T-helper 2 cell treated with Interferon-gamma antibody and Interleukin-4, amounts not matched to agents 100 ng/mL and 5 ng/mL, for 36 hours (primary cell): ENCODE results near the gene PADI6. TPM values are rescaled to one million over a fixed set of nuclear protein-coding genes. Genes with fewer than 3 reads are reported as not detected.
"Not testable (repeated sequence)": the region's sequence is repeated elsewhere in the genome, so short reads cannot be mapped to it uniquely, and the experiment has no call there.

ENCODE experiments used
- intact Hi-C: fragments of 100-400 bp; cut with micrococcal nuclease; formaldehyde crosslinking; loops from one replicate; pipeline ENCODE4 v1.15.1; 2023
- total RNA-seq: library from RNA; stranded (reverse); gene quantifications from 2 replicates; pipeline ENCODE4 v1.2.3, GENCODE V29; 2022

The PADI6 gene
- total RNA-seq = not detected in 2 replicates

DNA sequence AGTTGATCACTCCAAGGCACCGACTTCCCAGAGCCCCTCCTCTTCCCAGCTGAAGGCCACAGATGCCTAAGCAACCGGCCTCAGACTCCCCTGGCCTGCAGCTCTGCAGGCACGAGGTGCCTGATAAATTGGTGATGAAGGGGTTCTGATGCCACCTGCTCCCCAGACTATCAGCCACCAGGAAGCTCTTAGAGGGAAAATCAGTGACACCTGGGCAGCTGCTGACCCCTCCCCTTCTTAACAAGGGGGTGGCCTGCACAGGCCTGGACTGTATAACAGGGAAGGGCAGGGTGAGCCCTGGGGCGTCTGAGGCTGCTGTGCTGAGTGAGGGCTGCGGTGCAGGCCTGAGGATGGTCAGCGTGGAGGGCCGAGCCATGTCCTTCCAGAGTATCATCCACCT is at the start of gene PADI6:
Gene PADI6, plus strand, starts transcription at position 301 of the 400 bp plus-strand sequence. Its CDS starts 50 bp downstream, at position 351.
- intact Hi-C loops = no loop called here

DNA sequence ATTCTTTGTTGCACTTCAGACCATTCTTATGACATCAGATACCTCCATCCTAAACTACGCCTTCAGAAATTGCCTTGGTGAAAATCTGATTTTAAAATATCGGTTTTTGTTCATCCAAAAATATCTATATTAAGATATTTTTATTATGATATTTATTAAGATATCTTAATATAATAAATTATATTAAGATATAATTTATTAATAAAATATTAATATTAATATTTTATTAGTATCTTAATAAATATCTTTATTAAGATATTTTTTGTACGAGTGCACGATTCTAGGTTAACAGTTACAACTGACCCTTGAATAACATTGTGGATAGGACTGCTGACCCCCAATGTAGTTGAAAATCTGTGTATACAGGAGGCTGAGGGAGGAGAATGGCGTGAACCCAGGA is 43.1 kb upstream of the PADI6 start:
- intact Hi-C loops = no loop called here

DNA sequence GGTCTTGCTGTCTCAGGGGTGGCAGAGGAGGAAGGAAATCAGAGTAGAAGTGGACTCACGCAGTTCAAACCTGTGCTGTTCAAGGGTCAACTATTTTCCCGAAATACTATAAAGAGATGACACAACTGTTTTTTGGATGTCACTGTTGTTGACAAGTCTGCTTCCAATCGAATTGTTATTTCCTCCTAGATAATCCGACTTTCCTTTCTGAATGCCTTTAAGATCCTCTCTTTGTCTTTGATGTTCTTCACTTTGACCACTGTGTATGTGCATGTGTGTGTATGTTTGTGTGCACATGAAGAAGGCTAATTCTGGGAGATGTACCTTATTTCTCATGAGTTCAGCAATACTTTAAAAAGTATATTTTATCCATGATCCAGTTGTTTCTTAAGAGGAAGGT is 42.4 kb upstream of the PADI6 start:
- intact Hi-C loops = no loop called here

DNA sequence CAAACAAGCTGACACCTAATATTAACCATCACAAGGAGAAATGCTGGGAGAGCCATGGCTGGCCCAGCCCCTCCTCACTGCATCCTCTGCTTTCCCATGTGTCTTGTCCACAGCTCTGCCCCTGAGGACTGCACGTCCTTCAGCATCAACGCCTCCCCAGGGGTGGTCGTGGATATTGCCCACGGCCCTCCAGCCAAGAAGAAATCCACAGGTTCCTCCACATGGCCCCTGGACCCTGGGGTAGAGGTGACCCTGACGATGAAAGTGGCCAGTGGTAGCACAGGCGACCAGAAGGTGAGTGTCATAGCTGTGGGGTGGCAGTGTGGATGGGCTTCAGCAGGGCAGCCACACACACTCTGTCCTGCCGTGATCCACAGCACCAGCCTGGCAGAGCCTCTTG is 41.1 kb upstream of the PADI6 start:
- intact Hi-C loops = no loop called here

DNA sequence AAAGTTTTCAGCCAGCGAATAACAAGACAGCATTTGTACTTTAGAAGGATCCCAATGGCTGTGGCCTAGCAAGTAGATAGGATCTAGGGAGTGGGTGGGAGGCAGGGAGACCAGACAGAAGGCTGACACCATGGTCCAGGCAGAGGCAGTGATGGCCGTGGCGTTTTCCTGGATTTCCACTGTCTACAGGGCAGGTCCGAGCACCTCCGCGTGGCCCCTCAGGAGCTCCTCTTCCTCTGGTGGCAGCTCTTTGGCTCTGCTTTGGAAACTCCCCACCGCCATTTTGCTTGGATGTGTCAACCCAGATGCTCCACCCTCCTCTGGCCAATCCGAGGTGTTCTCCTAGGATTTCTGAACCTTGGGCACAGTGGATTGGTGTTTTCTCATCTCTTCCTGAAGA is 38.9 kb upstream of the PADI6 start:
- intact Hi-C loops = no loop called here

DNA sequence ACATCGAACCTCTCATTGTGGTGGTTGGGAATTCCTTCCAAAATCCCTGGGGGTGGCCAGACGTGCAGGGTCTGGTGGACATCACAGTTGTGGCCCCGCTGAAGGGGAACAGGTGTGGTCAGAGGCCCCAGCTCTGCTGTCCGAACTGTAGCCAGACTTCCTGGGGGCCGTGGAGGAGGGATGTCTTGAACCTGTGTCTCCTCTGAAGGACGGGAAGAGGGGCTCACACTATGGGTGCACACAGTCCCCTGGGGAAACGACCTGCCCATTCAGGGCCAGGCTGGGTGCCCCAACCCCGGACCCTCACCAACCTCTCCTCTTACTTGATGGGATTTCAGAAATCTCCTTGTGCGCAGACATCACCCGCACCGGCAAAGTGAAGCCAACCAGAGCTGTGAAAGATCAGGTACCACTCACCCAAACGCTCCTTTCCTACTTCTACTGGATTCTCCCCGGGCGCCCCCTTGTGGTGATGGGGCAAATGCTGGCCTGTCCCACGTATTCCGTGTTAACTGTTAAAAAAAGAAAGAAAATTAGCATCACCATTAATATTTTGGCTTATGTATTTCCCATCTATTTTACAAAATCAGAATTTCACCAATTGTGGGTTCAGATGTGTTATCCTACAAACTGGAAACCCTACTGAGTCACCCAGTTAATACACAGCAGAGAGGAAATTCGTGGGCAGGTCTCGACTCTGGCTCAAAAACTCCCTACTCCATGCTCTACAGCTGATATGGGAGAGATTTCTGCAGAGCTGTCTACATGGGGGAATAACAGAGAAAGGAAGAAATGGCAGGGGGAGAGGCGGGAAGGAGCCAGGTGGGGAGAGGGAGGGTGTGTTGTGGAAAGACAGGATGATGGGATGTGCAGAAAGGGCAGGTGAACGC is 35.9 kb upstream of the PADI6 start:
- intact Hi-C loops = no loop called here

DNA sequence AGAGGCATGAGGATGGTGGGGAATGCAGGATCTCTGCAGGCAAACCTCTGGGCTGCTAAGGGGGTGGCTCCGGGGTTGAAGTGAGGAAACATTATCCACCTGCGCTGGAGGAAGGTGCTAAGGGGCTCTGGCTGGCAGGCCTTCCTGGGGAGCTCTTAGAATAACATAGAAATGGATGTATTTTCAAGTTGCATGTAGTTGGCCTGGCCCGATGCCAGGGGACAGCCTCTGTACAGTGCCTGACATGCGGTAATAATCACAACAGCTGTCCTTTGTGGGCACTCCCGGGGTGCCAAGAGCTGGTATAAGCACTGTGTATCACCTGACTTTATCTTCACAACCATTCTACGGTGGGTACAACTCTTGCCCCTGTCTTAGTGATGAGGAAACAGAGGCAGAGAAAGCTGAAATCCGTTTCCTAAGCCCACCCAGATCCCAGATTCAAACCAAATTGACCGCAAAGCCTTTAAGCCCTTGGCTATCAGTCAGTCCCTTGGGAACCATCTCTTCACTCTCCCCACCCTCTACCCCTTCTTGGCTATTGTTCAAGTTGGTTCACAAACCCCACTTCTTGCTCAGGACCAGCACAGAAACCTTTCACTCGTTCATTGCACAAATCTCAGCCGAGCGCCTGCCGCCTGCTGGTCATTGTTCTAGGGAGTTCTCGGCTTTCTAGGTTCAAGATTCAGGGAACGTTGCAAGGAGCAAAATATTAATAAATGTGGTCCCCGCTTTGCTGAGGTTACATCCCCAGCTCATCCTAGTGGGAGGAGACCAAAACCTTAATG is 33.1 kb upstream of the PADI6 start:
- intact Hi-C loops = no loop called here

DNA sequence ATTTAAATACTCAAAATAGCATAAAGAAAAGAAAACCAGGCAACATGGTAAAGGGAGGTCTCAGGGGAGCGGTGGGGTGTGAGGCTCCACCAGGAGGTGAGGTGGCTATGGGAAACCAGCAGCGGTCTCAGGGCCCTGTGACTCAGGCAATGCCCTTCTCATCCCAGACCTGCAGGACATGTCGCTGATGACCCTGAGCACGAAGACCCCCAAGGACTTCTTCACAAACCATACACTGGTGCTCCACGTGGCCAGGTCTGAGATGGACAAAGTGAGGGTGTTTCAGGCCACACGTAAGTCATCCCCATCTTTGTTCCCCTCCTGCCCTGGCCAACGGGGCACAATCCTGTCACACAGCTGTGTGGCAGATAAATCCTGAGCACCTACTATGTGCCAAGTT is 32.5 kb upstream of the PADI6 start:
- intact Hi-C loops = no loop called here

DNA sequence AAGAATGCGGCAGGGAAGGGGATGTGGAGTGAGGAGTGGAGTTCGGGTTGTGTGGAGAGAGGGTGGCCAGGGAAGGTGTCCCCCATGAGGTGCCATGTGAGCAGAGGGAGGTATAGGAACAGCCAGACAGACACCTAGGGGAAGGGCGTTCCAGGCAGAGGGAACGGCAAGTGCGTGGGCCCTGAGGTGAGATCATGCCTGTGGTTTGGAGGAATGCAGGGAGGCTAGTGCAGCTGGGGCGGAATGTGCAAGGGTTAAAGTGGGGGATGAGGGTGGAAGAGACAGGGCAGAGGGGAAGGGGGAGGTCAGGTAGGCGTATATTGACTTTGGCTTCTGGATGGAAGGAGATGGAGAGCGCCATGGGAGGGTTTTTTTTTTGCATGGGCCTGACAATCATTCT is 31.6 kb upstream of the PADI6 start:
- intact Hi-C loops = no loop called here

DNA sequence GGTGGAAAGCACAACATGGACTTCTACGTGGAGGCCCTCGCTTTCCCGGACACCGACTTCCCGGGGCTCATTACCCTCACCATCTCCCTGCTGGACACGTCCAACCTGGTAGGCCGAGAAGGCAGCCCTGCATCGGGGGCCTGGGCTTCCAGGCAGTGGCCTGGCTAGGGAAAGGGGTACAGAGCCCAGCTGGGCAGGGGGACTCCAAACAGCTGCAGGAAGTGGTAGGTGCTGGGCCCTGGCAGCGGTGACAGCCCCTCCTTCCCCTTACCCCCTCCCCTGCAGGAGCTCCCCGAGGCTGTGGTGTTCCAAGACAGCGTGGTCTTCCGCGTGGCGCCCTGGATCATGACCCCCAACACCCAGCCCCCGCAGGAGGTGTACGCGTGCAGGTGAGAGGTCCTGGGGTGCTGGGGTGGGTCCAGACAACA is 30.0 kb upstream of the PADI6 start:
- intact Hi-C loops = no loop called here

DNA sequence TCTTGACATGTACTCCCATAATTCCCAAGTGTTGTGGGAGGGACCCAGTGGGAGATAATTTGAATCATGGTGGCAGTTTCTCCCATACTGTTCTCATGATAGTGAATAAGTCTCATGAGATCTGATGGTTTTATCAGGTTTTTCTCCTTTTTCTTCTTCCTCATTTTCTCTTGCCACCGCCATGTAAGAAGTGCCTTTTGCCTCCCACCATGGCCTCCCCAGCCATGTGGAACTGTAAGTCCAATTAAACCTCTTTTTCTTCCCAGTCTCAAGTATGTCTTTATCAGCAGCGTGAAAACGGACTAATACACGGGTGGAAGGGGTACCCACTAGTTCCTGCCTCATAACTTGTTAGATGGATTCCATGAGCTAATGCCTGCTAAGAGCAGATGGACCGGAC is 26.5 kb upstream of the PADI6 start:
- intact Hi-C loops = not testable (repeated sequence)

DNA sequence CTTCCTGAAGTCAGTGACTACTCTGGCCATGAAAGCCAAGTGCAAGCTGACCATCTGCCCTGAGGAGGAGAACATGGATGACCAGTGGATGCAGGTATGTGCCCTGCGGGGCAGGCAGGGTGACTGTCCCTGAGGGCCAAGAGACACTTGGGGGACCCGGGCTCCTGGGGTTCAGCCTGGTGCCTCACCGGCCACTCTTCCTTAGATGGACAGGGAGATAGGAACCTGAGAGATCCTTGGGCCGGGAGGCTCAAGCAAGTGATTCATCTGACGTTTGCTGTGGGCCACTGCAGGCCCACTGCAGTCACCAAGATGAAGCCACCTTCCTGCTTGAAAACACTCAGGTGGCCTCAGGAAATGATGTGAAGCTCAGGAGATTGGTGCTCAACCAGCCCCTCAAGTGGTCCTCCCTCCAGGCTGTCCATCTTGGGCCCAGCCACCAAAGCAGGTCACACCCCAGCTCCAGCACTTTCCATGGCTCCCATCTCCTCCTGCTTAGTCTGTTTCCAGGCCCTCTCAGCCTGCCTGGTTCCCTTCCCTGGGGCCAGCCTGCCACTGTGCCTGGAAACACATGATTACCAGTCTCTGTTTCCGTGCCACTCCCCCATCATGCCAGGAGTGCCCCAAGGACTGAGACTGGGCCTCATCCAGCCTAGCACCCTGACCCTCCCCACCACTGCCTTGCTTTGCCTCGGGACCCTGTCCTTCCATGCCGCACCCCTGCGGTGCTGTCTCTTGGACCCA is 25.8 kb upstream of the PADI6 start:
- intact Hi-C loops = no loop called here

DNA sequence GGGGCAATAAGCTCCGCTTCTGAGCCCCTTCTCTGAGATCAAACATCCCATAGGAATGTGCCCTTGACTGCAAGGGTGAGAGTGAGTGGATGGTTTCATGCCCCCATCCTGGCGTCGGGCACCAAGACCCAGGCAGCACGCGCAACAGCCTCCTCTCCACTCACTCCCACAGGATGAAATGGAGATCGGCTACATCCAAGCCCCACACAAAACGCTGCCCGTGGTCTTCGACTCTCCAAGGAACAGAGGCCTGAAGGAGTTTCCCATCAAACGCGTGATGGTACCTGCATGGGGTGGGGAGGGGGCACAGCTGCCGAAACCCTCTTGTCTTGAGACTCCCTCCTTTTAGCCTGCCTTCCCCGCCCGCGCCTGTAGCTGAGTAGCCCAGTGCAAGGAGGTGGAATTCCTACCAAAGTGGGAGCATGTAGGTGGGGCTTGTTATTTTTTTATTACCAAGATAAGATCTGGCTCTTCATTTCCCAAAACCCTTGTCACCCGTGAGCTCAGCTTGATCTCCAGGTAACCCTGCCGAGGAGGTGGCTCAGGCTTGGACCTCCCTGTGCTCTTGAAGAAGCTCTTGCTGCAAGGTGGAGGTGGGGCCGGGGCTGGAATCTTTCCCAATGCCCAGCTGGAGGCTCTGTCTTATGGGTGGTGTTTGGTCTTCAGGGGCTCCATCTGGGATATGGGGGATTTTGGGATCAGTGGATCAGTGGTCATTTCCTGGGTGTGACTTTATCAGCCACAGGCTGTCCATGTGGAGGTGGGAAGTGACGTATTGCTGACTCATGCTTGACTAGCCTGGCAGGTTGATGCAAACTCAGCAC is 24.0 kb upstream of the PADI6 start:
- intact Hi-C loops = no loop called here

DNA sequence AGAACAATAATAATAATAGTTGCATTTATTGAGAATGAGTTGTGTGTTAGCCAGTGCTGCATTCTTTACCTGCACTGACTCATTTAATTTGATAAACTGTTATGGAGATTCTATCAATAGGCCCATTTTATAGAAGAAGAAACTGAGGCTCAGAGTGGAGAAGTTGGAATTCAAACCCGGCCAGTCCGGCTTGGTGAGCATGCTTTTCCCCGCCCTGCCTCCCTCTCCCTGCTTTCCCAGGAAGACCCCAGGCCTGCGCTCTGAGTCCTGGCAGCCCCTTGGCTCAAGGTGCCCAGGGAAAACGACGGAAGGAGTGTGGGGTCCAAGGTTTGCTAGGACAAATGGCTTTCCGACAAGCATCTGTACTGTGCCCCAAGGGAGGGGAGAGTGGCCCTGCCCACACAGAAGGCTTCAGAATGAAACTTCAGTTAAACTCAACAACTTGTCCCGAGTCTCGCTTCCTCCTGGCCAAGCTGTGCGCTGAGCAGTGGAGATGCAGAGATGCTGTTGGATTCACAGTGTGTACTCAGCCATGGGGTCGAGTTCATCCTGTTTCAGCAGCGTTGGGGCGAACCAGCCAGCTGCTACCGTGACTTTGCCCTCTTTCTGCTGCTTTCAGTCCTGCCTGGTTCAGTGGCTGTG is 23.3 kb upstream of the PADI6 start:
- intact Hi-C loops = no loop called here

DNA sequence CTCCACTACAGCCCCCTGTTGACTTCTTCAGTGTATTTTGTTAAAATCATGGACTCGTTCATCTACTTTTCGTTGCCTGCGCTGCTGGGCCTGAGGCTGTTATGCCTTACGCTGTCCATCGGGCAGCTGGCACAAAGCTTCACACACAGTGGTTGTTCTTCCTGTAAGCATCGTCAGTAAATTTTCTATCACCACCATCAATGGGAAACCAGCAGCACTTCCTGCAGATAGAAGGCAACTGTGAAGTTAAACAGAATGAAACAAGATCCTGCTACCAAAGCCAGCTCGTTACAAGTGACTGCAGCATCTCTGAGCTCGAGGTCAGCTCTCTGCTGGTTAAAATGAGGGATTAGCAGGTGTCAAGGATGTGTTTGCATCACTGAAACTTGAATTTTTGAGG is 21.9 kb upstream of the PADI6 start:
- intact Hi-C loops = no loop called here

DNA sequence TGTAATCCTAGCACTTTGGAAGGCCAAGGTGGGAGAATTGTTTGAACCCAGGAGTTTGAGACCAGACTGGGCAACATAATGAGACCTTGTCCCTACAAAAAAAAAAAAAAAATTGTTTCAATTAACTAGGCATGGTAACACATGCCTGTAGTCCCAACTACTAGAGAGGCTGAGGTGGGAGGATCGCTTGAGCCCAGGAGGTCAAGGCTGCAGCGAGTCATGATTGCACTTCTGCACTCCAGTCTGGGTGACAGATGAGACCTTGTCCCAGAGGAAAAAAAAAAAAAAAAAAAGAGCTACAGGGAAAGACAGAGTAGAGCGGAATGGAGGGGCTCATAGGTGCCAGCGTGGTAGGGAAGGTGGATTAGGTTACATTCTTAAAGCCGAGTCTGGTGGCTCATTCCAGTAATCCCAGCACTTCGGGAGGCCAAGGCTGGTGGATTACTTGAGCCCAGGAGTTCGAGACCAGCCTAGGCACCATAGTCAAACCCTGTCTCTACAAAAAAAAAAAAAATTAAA is 21.0 kb upstream of the PADI6 start:
- intact Hi-C loops = no loop called here

DNA sequence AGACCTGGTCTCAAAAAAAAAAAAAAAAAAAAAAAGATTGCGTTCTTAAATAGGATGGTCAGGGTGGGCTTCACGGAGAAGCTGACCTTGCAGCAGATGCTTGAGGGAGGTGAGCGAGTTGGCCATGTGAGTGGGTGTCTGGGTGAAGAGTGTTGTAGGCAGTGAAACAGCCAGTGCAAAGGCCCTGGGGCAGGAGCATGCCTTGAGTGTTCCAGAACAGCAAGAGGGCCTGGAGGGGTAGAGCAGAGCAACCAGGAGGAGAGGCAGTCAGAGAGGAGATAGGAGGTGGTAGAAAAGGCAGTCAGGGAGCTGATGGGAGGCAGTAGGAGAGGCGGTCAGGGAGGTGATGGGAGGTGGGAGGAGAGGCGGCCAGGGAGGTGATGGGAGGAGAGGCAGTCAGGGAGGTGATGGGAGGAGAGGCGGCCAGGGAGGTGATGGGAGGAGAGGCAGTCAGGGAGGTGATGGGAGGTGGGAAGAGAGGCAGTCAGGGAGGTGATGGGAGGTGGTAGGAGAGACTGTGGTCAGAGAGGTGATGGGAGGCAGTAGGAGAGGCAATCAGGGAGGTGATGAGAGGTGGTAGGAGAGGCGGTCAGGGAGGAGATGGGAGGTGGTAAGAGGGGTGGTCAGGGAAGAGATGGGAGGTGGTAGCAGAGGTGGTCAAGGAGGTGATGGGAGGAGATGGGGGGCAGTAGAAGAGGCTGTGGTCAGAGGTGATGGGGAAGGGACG is 20.2 kb upstream of the PADI6 start:
- intact Hi-C loops = no loop called here

DNA sequence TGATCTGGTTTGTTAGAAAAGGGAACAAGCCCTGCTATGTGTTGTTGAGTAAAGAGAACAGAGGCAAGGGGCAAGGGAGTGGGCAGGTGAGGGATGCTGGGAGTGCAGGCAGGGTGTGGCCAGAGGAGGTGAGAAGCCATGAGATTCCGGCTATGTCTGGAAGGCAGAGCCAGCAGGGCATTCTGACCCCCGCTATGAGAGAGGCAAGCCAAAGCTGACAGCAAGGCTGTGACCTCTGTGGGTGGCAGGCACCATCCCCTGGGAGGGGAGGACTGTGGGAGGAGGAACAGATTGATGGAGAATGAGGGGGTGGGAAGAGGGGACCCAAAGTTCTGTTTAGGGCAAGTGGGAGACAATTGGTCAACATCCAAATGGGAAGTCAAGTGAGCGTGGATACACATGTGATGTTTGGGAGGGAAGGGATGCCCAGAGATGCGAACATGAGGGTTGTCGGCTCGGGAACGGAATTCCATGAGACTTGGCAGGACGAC is 19.5 kb upstream of the PADI6 start:
- intact Hi-C loops = no loop called here

DNA sequence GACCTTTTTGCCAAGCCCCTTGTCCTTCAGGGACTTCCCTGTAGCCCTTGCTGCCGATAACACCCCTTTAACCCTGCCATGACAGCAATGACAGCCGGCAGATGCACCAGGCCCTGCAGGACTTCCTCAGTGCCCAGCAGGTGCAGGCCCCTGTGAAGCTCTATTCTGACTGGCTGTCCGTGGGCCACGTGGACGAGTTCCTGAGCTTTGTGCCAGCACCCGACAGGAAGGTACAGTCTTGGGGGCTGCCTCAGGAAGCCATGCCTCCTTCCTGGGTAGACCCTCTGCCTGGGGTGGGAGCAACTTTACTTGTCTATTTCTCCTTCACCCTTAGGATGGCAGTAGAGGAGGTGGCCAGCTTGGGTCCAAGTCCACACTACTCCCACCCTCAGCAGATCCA is 16.1 kb upstream of the PADI6 start:
- intact Hi-C loops = no loop called here
